Osteoblast (primary cell): ENCODE results near the gene SCUBE1. TPM values are rescaled to one million over a fixed set of nuclear protein-coding genes. Genes with fewer than 3 reads are reported as not detected.

Experiments used
- DNase-seq: peaks from one replicate; pipeline ENCODE4 v3.0.0; 2011; ENCODE audit warnings: low spot score, mixed read lengths; ENCODE audit not compliant: insufficient read length; ENCODE audit errors: missing footprints
- H2AFZ ChIP-seq: 2 replicates; pipeline ENCODE4 v1.6.0; 2011; ENCODE audit warnings: mild to moderate bottlenecking, low read length
- H3K27ac ChIP-seq: 2 replicates; pipeline ENCODE4 v1.5.1; 2011; ENCODE audit warnings: mild to moderate bottlenecking, low read depth, low read length, moderate library complexity
- H3K27me3 ChIP-seq: 2 replicates; pipeline ENCODE4 v1.6.0; 2012; ENCODE audit warnings: mild to moderate bottlenecking, control low read depth, inconsistent platforms, low read length, moderate library complexity; ENCODE audit not compliant: insufficient read depth
- H3K36me3 ChIP-seq: 2 replicates; pipeline ENCODE4 v1.5.1; 2011; ENCODE audit warnings: mild to moderate bottlenecking, low read length, control low read depth, moderate library complexity; ENCODE audit not compliant: insufficient read depth
- H3K4me1 ChIP-seq: 2 replicates; pipeline ENCODE4 v1.5.1; 2011; ENCODE audit warnings: mild to moderate bottlenecking, low read length, control low read depth, moderate library complexity; ENCODE audit not compliant: insufficient read depth
- H3K4me2 ChIP-seq: 2 replicates; pipeline ENCODE4 v1.6.0; 2011; ENCODE audit warnings: mild to moderate bottlenecking, low read length; ENCODE audit not compliant: insufficient read depth
- H3K4me3 ChIP-seq: fragments of 200-600 bp; sonication (generic); 3 replicates; pipeline ENCODE4 v1.5.1; 2012; ENCODE audit warnings: mild to moderate bottlenecking, low read length, inconsistent platforms; ENCODE audit not compliant: insufficient read depth
- H3K79me2 ChIP-seq: 2 replicates; pipeline ENCODE4 v1.6.0; 2012; ENCODE audit warnings: mild to moderate bottlenecking, low read length, control low read depth, inconsistent platforms; ENCODE audit not compliant: insufficient read depth
- H3K9me3 ChIP-seq: 2 replicates; pipeline ENCODE4 v1.5.1; 2011; ENCODE audit warnings: low read depth, low read length, control low read depth
- H4K20me1 ChIP-seq: 2 replicates; pipeline ENCODE4 v1.6.0; 2012; ENCODE audit warnings: mild to moderate bottlenecking, low read length, control low read depth; ENCODE audit not compliant: insufficient read depth
- total RNA-seq: library from RNA; depleted of rRNA; stranded (reverse); fragments of >200 nt; gene quantifications from 2 replicates; pipeline ENCODE4 v1.2.3, GENCODE V29; 2012
- TF ChIP-seq, protein P1 (sequence below): IDR thresholded peaks from 2 replicates; pipeline ENCODE4 v1.5.1; 2011; ENCODE audit warnings: mild to moderate bottlenecking, low read depth, low read length, moderate library complexity; ENCODE audit errors: extremely low read depth

Gene SCUBE1
- total RNA-seq, 1 donor = 2.2 TPM

DNA sequence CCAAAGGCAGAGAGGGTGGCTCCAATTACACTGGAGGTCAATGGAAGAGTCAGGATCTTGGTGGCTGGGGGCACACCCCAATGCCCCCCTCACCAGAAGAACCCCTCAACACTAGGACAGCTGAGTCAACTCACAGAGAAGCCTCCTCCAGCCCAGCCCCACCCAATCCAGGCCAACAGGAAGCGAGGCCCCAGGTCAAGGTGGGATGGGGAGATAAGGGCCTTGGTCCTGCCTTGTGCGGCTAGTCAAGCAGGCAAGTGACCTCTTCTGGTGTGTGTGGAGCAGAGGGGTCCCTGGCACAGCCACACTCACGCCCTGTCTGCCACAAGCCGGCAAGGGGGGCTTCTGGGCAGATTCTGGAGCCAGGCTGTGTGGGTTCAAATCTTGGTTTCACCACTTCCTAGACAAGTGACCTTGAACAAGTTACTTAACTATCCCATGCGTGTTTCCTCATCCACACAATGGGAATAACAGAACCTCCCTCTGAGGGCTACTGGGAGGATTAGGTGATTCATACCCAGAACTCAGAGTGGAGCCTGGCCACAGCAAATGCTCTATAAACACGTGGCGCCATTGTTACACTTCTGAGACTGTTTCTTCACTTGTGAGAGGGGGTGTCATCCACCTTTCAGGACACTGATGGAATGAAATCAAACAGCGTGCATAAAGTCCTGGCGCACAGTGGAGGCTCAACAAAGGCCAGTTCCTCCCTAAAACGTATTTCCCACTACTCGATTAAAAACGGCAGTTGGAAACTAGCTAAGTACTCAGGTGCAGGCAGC is 159.5 kb downstream of the SCUBE1 start:
- no peak overlapping the region for H2AFZ ChIP-seq

DNA sequence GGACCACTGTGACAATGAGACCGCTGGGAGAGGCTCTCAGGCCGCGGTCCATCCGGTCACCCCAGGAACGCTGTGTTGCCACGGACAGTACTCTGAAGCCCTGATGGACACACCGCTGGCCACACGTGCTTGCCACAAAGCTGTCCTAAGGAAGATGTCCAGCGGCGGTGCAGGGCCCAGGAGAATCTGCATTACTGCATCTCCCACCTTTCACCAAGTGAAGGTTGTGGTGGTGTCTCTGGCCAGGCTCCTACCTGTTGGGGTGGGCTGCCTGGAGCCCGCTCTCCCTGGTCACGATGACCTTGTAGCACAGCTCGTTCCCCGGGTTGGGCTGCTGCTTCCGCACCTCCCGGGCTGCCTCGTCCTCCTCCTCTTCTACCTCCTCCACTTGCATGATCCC is 160.4 kb downstream of the SCUBE1 start:
- H3K27me3 ChIP-seq = no peaks in the 10 kb centered on the region
- H3K4me3 ChIP-seq = no peak overlapping the region
- DNase-seq = peak; percentile 62
- H3K4me1 ChIP-seq = peaks cover 11% of the 10 kb centered on the region
- no peak overlapping the region for H3K4me2 ChIP-seq
- TF ChIP-seq, protein P1, sequence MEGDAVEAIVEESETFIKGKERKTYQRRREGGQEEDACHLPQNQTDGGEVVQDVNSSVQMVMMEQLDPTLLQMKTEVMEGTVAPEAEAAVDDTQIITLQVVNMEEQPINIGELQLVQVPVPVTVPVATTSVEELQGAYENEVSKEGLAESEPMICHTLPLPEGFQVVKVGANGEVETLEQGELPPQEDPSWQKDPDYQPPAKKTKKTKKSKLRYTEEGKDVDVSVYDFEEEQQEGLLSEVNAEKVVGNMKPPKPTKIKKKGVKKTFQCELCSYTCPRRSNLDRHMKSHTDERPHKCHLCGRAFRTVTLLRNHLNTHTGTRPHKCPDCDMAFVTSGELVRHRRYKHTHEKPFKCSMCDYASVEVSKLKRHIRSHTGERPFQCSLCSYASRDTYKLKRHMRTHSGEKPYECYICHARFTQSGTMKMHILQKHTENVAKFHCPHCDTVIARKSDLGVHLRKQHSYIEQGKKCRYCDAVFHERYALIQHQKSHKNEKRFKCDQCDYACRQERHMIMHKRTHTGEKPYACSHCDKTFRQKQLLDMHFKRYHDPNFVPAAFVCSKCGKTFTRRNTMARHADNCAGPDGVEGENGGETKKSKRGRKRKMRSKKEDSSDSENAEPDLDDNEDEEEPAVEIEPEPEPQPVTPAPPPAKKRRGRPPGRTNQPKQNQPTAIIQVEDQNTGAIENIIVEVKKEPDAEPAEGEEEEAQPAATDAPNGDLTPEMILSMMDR = no peak
- H3K9me3 ChIP-seq = no peaks in the 10 kb centered on the region
- peaks cover 12% of the 10 kb centered on the region for H3K36me3 ChIP-seq
- peaks cover 11% of the 10 kb centered on the region for H3K79me2 ChIP-seq
- H2AFZ ChIP-seq = no peak overlapping the region
- H3K27ac ChIP-seq = no peak overlapping the region
- peaks cover 4% of the 10 kb centered on the region for H4K20me1 ChIP-seq

More for the DNA sequence above, 159.5 kb downstream of the SCUBE1 start:
- Histone ChIP-seq H3K36me3 (peaks cover 11% of the 10 kb centered on the region), H3K27ac (peak overlapping the region; percentile 12), H3K4me3 (no peak overlapping the region), H4K20me1 (peaks cover 4% of the 10 kb centered on the region), H3K79me2 (peaks cover 11% of the 10 kb centered on the region), H3K27me3 (no peaks in the 10 kb centered on the region), H3K4me2 (no peak overlapping the region), H3K4me1 (peaks cover 11% of the 10 kb centered on the region), H3K9me3 (no peaks in the 10 kb centered on the region)
- DNase-seq = peak; percentile 91
- TF ChIP-seq, protein P1 = no peak

DNA sequence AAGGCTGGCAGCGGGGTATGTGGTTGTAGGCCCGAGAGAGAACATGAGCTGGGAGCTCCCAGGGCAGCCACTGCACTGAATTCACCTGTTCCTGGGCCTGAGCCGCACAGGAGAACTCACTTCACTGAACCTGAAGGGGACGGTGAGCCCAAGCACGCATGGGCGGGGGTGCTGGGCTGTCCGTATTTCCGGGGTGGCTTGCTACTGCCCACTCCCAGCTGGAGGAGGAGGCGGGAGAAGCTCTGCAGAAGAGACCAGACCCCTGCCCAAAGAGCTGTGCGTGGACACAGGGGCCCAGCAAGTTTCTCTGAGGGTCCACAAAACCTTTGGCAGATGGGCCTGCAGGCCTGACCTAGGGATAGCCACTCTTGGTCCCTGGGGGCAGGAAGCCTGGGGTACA is 161.1 kb downstream of the SCUBE1 start:
- H3K27me3 ChIP-seq = no peaks in the 10 kb centered on the region
- no peaks in the 10 kb centered on the region for H3K9me3 ChIP-seq
- no peak overlapping the region for H2AFZ ChIP-seq
- H3K79me2 ChIP-seq = peaks cover 11% of the 10 kb centered on the region
- DNase-seq = no peak
- no peak overlapping the region for H3K4me3 ChIP-seq
- peaks cover 12% of the 10 kb centered on the region for H3K36me3 ChIP-seq
- H3K4me2 ChIP-seq = no peak overlapping the region
- TF ChIP-seq, protein P1 = no peak
- H3K4me1 ChIP-seq = peaks cover 11% of the 10 kb centered on the region
- H4K20me1 ChIP-seq = peaks cover 4% of the 10 kb centered on the region
- H3K27ac ChIP-seq = no peak overlapping the region

DNA sequence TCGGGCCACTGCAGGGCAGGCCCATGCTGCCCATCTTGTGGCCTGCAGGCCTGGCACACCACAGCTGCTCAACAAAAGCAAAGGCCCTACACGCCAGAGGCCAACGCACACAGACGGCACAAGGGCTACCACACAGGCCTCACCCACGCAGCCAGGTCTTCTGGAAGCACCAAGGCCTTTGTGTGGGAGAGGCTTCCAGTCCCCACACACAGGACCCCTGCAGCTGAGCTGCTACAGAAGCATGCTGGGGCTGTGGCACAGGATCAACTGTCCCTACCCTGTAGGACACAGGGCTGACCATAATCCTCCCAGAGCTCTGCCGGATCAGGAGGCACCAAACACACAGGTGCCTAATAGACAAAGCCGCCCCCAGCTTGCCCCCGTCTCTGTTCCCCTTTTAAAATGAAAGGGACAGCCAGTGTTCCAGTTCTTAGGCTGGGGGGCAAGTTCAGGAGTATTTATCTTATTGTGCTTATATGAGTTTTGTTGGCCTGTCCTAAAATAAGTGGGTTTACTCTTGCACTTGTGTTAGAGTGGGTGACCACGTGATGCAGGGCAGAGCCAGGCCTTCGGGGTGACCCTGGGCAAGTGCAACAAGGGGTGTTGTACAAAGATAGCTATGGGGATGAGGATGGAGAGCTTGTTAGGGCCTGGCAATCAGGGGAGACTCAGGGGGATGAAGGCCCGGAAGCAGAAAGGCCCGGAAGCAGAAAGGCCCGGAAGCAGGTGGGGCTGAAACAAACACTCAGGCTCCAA is 161.7 kb downstream of the SCUBE1 start:
- Histone ChIP-seq H4K20me1 (peaks cover 4% of the 10 kb centered on the region), H3K4me3 (no peak overlapping the region), H3K27me3 (no peaks in the 10 kb centered on the region), H3K79me2 (peaks cover 11% of the 10 kb centered on the region), H3K4me2 (no peak overlapping the region), H3K27ac (no peak overlapping the region), H3K36me3 (peaks cover 12% of the 10 kb centered on the region), H3K4me1 (peaks cover 11% of the 10 kb centered on the region), H2AFZ (no peak overlapping the region), H3K9me3 (no peaks in the 10 kb centered on the region)
- peak; percentile 42 for DNase-seq
- TF ChIP-seq, protein P1 = no peak
